Measurements from ENCODE around the gene STK38L. TPM values are rescaled to one million over a fixed set of nuclear protein-coding genes. Genes with fewer than 3 reads are reported as not detected.

Gene STK38L
- total and polyA plus RNA-seq, 9 of the 15 experiments (the other 6 are each of a cell fraction or from before 2014, with no cell fraction given), result 2.6 to 10.7 (median 6.9) TPM

- FAIRE-seq (no peak), ATAC-seq (no peak), DNase-seq (ENCODE audit: extremely low read depth in 1 of 4, low spot score in 3 of 4) (no peak)
- Histone ChIP-seq H3K27ac (ENCODE audit: extremely low read depth, low read depth, low read length) (no peak overlapping the region), H3K4me1 (replicated peaks in 1 of 2; ENCODE audit: control insufficient read depth in 2 of 2, insufficient read depth in 2 of 2, low read length in 2 of 2) (peaks cover 11 to 13% of the 10 kb centered on the region in 2 experiments; a peak in 3 of 5 replicates), H3K36me3 (ENCODE audit: control insufficient read depth, insufficient read depth, low read length) (no peaks in the 10 kb centered on the region), H2AFZ (ENCODE audit: low read depth, low read length) (no peak overlapping the region), H3K9me3 (replicated peaks; ENCODE audit: control insufficient read depth, insufficient read depth, low read depth, low read length) (no peaks in the 10 kb centered on the region), H3K9ac (ENCODE audit: insufficient read depth in 1 of 2, low read depth in 2 of 2, low read length in 2 of 2) (no peak overlapping the region), H3K4me2 (ENCODE audit: insufficient read depth, low read length) (no peak overlapping the region), H3K4me3 (no peak overlapping the region), H3K27me3 (ENCODE audit: control insufficient read depth in 2 of 2, insufficient read depth in 2 of 2, low read length in 2 of 2) (peaks cover 25 to 27% of the 10 kb centered on the region in 2 experiments), H3K9me1 (ENCODE audit: control insufficient read depth, insufficient read depth, low read length) (no peaks in the 10 kb centered on the region), H4K20me1 (replicated peaks; ENCODE audit: control insufficient read depth, insufficient read depth, low read length) (no peaks in the 10 kb centered on the region), H3K79me2 (ENCODE audit: control insufficient read depth, insufficient read depth, low read length) (no peaks in the 10 kb centered on the region)
- 7% methylated on average over 7 of the region's 7 CpGs for WGBS (ENCODE audit: insufficient coverage, low coverage, missing lambda C conversion rate)
- TF ChIP-seq HNRNPUL1 (IDR thresholded peaks at IDR 0.05; ENCODE audit: low read length), result no peak
- 0 out of 2 replicates have a peak, but pooled peaks have one; percentile 17 for TF ChIP-seq BMI1 (IDR thresholded peaks at IDR 0.05; ENCODE audit: low read length)
- TF ChIP-seq CBX8 (IDR thresholded peaks at IDR 0.05; ENCODE audit: borderline replicate concordance, extremely low read depth, low read depth, low read length, poor library complexity, severe bottlenecking), result peak; percentile 33
- no peak for TF ChIP-seq BCL6 (CRISPR knock-in tag; IDR thresholded peaks at IDR 0.05)
- no peak for TF ChIP-seq JUNB (CRISPR knock-in tag; conservative IDR thresholded peaks at IDR 0.05)
- TF ChIP-seq RAD21 (CRISPR knock-in tag; conservative IDR thresholded peaks at IDR 0.05 in 1 of 2, IDR thresholded peaks at IDR 0.05 in 1 of 2), result no peak
- TF ChIP-seq POLR2A (conservative IDR thresholded peaks at IDR 0.05), result no peak
- TF ChIP-seq GABPB1 (CRISPR knock-in tag; IDR thresholded peaks at IDR 0.05), result no peak
- TF ChIP-seq ZNF696 (CRISPR knock-in tag; conservative IDR thresholded peaks at IDR 0.05), result no peak
- BruUV-seq (replicated peaks), result TSS peak; percentile 64
- ChIA-PET POLR2A (interaction anchor here (1.1 kb wide), 1 partner anchor 9 kb away, joined by 3 read pairs; no protein-coding TSS in a partner anchor), CTCF (ENCODE audit: low intra/inter-chr PET ratio) (no interaction called here)
- intact Hi-C loops (cut with micrococcal nuclease), result no loop called here
- in situ Hi-C loops (cut with MboI), result no loop called here
These were observed 90.1 kb downstream of the STK38L start for GRCh38 chr12:27334042-27334720.

All from K562 (cell line).